ENCODE measurements around the gene ATP12A. TPM values are rescaled to one million over a fixed set of nuclear protein-coding genes. Genes with fewer than 3 reads are reported as not detected.

ATP12A gene
- total RNA-seq, 1 experiment from 2014 or later: 0.10 TPM

Small RNAs within 50 kb of the gene (small RNA-seq; reads per million reads assigned to genes)
- gene RNY1P7: 0 reads per million in 2 experiments

Other genes starting within 250 kb of the ATP12A start
- gene PARP4, start 167.6 kb upstream of the ATP12A start, total RNA-seq (2014; rRNA removed; shearing (Covaris generic)): 66.0 and 80.7 TPM in 2 replicates
- gene RNF17, start 83.8 kb downstream of the ATP12A start, total RNA-seq (2014; rRNA removed; shearing (Covaris generic)): not detected in 2 replicates

All from NCI-H460 (cell line).